Stimulated activated naive CD8-positive, alpha-beta T cell treated with anti-CD3 and anti-CD28 coated beads, Interleukin-15, Interleukin-2, amounts not matched to agents 100 U/mL and 50 U/mL, for 24 hours (primary cell): ENCODE results near the gene METTL1.
"Not testable (repeated sequence)": the region's sequence is repeated elsewhere in the genome, so short reads cannot be mapped to it uniquely, and the experiment has no call there.

Experiments
- ATAC-seq: fragments of 150-1000 bp; cut with Tn5 transposase; one replicate; pipeline ENCODE4 v1.10.0; 2021
- DNase-seq: peaks from one replicate; pipeline ENCODE4 v3.0.0; 2021

Gene METTL1

DNA sequence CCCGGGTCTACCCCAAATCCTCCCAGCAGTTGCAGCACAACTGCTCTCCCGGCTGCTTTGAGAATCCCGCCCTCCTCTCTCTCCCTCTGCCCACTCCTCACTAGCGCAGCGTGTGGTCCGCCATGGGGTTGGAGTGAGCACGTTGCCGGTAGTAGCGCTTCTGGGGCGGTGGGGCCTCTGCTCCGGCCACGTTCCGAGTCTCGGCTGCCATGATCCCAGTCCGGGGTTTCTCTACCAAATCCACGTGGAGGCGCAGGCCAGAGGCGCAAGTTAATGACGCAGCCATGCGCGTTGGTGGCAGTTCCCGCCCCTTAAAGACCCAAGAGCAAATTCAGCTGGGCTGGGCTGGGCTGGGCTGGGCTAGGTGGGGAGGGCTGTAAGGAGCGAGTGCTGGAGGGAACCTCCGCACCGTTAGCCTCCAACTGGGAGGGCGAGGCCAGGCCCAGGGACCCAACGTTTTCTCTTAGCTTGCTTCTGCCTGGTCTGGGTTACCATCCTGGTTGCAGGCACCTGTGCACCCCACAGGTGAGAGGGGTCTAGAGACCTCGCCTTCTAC, at the start of gene METTL1:
Gene METTL1, minus strand, starts transcription at position 233 of the 556 bp plus-strand sequence. Its CDS starts 22 bp downstream, at position 211.
- ATAC-seq: peak; percentile 94

DNA sequence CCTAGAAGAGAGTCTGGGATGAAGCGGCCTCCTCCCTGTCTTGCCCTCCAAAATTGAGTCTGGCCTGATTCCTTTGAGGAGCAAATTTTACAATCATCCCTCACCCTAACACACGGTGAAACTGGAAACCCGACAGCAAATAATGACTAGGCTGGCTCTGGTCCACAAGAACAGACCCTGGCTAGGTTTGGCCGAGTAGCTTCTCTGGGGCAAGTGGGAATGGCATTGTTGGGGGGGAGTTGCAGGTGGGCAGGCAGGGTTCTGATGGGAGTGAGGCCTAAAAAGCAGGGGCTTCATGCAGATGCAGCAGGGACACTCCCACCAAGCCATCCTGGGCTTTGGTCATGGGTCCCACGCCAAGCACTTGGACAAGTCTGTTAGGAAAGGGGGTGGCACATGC, 49.1 kb upstream of the METTL1 start:
- not testable (repeated sequence) for ATAC-seq, DNase-seq

More for the DNA sequence above, at the start of gene METTL1:
- DNase-seq: peak; percentile 93

DNA sequence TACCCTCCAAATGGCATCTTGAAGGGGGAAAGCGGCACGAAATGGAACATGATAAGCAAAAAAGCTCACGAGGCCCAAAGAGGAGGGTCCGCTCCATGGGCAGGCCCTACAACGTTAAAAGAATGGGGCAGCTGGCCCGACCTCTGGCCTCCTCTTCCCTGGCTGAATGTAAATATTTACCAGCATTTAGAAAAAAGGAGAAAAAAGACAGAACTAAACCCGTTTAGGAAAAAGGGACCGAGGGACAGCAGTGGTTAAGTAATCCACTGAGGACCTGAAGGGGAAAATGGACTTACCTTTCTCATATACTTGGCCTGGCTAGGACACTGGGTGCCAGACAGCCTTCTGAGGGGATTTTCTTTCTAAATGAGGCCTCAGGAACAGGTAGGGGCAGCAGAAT, 48.2 kb upstream of the METTL1 start:
- DNase-seq, ATAC-seq: not testable (repeated sequence)

DNA sequence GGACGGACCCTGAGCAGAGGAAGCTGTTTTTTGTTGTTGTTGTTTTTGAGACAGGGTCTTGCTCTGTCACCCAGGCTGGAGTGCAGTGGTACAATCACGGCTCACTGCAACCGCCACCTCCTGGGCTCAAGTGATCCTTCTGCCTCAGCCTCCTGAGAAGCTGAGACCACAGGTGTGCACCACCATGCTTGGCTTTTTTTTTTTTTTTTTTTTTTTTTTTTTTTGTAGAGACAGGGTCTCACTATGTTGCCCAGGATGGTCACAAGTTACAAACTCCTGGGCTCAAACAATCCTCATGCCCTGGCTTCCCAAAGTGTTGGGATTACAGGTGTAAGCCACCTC, 46.1 kb upstream of the METTL1 start:
- not testable (repeated sequence) for DNase-seq, ATAC-seq

DNA sequence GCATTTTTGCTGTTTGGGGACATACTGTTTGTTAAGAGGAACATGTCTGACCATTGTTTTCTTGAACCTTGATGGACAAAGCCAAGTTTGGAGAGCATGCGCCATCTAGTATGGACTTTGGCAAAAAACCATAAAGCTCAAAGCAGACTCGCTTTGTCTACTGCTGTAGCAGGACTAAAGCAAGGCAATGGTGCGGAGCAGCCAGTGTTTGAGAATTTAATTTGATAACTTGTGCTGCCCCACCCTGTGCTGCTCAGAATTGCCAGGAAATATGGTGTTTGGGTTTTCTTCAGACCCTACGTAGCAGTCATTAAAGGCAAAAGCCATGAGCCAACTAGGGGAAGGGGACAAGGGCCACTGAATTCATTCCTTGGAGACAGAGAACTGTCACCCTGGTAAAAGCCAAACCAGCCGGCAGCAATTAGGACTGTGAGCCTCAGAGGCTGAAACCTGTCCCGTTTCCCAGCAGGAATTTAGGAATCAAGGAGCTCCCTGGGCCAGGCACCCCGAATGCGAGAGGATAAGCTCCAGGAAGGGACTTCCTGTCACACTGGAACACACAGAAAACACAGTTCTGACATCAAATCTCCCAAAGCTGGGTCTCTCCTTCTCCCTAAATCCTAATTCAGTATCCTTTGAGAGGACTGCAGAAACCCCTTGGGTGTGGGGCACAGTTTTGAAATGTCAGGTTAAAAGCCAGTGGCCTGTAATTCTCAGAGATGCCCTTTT, 45.5 kb upstream of the METTL1 start:
- no peak for ATAC-seq
- no peak for DNase-seq

DNA sequence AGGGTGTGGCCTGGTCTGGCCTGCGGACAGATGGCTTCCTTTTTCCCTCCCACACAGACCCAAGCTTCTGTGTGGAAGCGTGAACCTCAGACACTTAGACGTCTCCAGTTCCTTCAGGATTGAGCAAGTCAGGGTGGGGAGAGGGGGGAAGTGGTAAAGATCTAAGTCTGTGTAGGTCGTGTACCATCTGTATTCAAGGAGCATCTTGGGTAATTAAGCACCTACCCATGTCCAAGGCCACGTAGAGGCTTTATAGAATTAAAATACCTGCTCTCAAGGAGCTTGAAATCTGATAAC, 44.9 kb upstream of the METTL1 start:
- DNase-seq (no peak), ATAC-seq (no peak)

DNA sequence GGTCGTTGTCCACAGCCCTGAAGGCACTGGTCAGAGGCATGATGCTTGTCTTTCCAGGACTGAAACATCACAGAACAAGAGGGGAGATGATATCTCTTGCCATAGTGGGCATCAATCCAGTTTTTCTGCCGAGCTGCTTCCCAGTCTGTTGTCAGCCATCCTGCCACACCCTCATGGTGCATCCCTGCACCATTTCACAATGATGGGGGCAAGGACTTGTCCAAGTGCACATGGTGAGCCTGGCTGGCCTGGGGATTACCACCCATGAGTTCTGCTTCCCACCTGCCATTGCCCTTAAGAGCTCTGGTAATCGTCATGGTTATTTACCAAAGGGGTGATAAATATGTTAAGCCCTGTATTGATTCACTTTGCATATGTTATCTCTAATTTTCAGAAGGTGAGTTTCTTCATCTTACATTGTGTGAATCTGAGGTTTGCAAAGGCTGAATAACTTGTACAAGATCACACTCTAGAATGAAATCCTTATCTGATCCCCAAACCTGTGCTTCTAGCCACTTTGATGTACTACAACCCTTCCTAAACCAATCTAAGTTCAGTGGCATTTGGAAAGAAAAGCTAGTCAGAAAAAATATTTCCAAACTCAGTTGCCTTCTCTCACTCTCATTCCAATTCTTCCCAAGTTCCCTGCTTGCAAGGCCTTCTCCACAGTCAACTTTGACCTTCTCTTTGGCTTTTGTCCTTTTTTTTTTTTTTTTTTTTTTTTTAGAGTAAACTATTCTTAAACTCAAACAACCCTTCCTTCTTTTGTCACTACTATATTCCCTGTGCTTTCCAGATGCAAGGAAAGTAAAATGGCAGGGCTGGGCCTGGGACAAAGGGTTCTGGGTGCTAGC, 44.3 kb upstream of the METTL1 start:
- DNase-seq: no peak
- no peak for ATAC-seq

DNA sequence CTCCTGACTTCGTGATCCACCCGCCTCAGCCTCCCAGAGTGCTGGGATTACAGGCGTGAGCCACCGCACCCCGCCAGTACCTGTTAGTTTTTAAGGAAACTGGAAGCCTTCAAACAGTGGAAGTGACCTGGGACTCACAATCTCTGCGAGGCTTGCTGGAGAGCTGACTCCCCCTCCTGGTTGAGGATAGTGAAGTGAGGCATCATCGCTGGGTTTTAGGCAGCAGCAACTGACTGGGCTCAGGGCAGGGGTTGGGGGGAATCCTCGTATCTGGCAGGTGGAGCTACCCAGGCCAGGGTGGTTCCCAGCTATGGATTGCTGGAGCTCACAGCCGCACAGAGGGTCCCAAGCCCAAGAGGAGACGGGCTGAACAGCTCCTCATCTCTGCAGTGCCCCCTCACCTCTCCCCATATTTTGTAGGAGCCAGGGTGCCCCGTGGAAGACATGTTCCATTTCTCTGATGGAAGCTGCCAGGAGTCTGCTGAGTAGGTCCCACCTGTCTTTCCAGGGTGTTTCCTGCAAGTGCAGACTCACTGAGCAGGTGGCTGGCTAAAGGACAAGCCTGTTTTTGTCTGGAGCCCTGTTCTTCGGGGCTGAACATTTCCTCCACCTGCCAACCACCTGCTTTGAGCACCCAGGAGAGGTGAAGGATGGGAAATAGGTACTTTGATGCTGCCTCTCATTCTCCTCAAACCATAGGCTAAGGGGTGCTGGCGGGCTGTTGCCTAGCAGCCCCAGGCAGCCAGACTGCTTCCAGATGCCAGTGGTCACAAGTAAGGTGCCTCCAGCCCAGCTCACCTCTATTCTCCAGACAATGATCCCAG, 43.5 kb upstream of the METTL1 start:
- DNase-seq (no peak), ATAC-seq (no peak)

DNA sequence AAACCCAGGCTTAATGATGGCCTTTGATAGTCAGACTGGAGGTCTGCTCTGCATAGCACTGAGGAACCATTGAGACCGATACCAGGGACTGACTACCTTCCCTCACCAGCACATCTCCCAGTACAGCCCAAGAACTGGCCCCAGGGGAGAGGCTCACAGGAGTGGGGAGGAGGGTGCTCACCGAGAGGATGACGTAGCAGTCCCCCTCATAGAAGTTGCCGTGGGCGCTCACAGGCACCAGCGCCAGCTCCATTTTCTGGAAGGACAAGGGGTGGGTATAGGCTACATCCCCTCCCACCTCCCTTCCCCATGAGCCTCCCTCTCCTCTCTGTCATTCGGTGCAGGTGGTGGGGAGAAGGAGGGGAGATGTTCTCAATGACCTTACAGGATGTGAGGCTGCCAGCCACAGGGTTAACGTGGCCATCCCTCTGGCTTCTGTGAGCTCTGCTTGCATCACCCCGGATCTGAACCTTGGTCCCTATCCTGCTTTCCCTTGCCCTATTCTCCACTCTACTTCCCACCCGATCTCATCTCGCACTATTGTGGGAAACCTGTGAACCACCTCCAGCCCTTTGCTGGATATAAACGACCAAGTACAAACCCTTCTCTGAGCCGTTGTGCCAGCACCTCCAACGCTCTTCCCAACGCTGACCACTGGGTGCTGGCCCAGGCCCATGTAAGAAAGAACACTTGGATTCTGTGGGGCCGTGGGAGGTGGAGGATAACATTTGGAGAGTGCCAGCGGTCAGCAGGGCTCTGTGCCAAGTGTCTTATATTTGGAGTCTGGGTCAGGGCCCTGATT, 42.3 kb upstream of the METTL1 start:
- DNase-seq: no peak
- ATAC-seq: no peak

DNA sequence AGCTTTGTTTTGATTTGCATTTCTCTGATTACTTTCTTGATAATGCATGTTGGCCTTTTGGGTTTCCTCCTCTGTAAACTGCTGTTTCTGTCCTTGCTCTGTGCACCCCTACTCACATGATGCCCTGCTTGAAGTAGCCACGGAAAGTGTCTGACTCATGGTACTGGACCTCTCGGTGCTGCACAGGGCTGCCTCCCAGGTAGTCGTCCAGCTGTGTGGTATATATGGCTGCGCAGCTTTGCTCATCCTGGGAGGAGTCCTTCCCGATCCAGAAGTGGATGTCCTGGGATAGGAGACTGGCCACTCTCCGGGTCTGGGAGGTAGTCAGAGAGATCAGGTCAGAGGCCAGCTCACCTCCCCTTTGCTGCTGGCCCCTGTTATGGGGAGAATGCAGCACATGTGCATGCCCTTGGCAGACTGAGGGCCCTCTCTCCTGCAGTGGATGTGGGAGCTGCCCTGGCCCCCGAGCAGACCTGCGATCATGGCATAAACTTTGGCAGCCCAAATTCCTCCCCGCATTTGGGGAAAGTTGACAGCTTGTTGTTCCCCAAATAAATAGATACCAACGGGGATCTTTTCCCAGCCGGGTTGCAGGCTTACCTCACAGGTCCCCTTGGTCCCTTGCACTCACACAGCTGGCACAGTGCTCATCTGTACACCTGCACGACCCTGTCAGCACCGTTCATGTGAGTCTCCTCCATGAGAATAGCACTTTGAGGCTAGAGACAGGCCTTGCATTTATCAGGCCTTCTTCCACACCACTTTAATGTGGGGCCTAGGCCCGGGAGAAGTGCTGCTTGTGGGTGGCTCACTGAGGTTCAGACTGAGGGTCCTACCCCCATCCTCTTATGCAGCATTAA, 41.4 kb upstream of the METTL1 start:
- no peak for DNase-seq

DNA sequence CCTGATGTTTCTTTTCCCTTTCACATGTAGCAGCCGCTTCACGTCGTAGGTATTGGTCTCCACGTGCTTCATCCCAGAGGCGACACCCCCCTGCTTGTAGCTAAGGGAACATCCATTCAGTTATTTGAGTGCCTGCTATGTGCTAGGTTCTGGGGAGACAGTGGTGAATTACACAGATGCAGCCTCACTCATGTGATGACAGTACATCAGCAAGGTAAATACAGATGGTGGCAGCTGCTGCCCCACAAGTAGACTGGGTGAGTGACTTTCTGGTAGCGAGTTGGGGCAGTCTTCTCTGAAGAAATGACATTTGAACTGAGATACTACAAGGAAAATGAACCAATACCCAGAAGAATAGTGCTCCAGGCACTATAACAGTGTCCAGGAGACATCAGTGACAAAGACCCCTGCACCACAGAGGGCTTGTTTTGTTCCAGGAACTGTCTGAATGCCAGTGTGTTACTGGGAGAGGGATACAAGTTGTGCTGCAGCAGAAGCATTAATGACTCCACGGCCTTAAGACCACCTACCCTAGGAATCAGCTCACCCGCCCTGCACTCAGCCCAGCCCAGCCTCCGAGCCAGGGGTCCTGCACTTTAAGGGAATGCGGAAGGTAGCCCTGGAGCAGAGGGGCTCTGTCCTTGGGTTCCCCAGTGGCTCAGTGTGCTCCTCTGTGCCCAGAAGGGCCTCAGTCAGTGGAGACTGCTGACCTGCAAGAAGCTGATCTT, 39.3 kb upstream of the METTL1 start:
- DNase-seq (no peak), ATAC-seq (no peak)

More for the DNA sequence above, 41.4 kb upstream of the METTL1 start:
- no peak for ATAC-seq

DNA sequence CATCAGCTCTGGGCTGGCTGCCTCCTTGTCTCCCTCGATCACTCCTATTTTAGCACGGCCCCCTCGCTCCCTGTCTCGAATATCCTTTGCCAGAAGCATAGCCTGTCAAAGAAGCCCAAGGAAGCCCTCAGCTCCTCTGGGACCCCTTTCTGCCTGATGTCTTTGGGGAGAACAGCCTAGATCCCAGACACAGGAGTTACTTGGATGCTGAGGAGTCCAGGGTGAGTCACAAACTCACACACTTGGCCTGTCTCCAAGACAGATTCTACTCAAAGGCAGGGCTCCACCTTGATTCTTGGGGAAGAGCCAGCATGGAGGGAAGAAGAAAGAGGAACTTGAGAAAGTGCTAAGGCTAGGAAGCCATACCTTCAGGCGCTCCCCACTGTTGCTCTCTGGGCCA, 38.5 kb upstream of the METTL1 start:
- ATAC-seq (no peak), DNase-seq (no peak)

DNA sequence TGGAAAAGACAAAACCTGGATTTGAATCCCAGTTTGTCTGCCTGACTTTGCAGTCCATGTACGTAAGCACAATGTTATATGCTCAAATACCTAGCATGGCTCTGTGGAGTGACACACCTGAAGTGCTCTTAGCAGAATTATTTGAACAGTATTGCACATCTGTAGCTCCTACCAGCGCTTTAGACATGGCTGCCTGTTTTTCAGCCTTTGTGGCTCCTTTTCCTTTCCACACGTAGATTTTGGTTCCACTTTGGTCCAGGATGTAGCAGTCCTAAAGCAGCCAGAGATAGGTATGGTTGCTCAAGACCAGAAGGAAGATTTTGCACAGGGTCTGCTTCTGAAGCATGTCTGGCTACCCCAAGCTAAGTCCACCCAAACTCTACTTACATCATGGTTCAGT, 37.5 kb upstream of the METTL1 start:
- ATAC-seq (no peak), DNase-seq (no peak)

DNA sequence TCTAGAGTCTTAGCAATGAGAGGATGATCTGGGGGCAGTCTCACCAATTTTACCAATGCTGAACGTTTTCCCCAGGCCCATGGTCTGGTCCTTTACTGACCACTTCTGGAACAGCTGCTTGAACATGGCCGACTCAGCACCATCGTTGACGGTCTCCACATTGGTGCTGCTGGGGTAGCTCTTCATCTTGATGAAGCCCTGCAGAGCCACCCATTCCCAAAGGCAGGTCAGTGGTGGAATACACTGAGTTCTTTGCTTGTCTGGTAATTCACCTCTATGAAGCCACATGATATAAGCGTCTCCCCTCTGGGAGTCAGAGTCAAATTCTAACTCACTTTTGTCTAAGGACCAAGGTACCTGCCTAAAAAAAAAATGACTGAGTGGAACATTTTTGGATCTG, 36.4 kb upstream of the METTL1 start:
- DNase-seq (no peak), ATAC-seq (no peak)

DNA sequence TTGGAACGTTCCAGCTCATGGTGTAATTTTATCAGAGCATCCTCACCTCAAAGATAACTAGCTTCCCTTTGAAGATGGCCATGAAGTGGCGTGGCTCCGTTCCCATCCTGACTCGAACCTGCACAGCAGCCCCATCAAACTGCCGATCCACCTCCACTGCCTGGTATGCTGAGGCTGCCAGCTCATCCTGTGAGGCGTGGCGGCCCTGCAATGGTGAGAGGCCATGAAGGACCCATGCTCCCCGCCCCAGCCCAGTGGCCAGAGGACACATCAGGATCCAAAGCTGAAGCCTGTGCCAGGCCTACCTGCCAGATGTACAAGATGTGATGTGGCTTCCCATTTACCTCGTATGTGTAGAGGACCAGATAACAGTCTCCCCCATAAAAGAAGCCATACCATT, 35.4 kb upstream of the METTL1 start:
- DNase-seq: no peak
- no peak for ATAC-seq

DNA sequence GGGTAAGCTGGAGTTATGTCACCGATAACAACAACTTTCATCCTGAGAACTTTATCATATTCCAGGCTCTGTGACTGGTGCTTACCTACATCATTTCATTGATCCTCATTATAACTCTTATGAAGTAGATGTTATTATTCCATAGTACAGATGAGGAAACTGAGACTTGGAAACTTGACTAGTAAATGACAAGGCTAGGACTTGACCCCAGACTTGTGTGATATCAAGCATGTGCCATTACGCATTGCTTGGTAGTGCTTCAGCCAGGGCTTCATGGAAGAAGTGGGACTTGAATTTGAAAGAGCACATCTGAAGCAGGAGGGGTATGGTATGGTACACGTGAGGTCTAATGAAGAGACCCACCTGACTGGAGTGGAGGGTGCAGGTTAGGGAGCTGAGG, 34.8 kb upstream of the METTL1 start:
- no peak for ATAC-seq
- no peak for DNase-seq

DNA sequence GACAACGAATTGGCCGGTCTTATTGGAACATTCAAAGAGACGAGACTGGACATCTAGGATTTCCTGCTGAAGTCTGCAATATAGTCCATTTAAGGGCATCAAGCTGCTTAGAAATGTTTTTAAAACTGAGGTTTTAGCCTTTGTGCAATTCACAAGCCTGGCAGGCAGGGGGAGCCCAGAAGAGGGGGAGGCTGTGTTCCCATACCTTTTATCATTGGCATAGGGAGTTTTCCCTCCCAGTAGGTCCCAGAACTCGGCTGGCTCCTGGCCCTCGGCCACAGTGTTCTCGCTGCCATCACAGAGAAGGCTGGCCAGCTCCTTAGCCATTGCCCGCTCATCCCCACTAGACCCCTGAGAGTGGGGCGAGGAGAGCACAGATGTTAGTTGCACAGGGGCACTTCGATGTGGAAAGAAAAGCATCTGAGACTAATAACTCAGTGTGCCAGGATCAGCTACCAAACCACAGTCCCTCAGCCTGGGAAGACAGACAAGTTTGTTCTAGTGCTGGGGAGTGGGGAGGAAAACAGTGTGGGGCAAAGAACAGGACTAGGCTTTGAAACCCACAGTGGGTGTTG, 31.5 kb upstream of the METTL1 start:
- DNase-seq: peak; percentile 34

DNA sequence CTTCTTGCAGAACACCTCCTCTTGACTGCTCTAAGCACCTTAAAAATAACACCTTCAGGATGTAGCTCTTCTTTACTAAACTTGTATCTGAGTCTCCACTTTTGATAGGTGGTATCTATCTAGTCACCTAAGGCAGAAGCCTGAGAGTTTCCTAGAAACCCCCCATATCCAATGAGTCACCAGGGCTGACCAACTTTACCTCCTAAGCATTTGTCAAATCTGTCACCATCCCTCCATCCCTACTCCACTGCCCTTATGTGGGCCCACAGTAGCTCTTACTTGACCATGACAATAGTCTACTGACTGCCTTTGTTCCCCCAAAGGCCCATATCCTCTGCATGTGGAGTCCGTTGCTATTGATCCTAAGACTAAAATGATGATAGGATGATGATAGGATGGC, 30.7 kb upstream of the METTL1 start:
- no peak for ATAC-seq
- DNase-seq: no peak

More for the DNA sequence above, 31.5 kb upstream of the METTL1 start:
- no peak for ATAC-seq

DNA sequence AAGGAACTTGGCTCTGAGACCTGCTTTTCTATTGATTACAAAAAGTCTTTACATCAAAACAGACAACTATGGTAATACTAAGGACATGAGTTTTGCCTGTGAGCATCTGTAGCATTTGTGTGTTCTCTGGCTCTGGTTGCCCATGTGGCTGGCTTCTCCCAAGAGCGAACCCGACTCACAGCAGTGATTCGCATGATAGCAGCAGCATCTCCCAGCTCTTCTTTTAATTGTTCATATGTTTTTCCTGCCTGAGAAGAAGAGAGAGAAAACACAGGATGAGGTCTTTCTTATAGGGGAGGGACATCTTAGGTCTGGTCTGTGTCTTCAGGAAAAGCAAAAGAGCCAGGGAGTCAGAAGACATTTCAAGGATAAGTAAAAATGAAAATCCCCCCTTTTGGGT, 29.1 kb upstream of the METTL1 start:
- ATAC-seq: no peak
- no peak for DNase-seq

DNA sequence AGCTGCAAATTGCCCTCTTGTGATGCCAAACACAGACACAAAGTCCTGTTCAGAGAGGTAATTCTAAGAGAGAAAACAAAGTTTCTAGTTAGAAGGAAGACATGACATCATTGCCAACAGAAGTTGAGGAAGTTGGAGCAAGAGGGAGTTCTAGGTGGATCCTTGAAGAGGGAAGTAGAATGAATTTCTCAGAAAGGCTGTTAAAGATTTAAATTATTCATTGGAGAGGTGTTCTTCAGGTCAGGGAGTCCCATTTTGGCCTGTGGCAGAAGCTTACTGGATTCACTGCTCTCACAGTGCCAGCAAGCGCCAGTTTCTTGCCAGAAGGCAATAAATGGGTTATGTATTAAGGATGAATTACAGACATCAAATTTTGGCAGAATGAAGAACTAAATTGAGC, 26.0 kb upstream of the METTL1 start:
- ATAC-seq: no peak
- DNase-seq: no peak
